Gastroesophageal sphincter (tissue), 4 donors: ENCODE results near the gene SETSIP. TPM values are rescaled to one million over a fixed set of nuclear protein-coding genes. Genes with fewer than 3 reads are reported as not detected.

ENCODE experiments used
- ATAC-seq: fragments of 150-250 bp; one replicate; pipeline ENCODE4 v1.9.1; 2016; ENCODE audit warnings: mild to moderate bottlenecking, moderate library complexity
- H3K27ac ChIP-seq, 4 donors: fragments of 200-600 bp; sonication (generic) in 3 of 4; 1 replicate in 3 of 4; 2 replicates in 1 of 4; pipeline ENCODE4 v1.5.1; 2016 to 2019
- H3K27me3 ChIP-seq: fragments of 200-600 bp; sonication (generic); one replicate; pipeline ENCODE4 v1.5.1; 2019
- H3K36me3 ChIP-seq, 2 donors: fragments of 200-600 bp; sonication (generic); one replicate each; pipeline ENCODE4 v1.5.1; 2019; ENCODE audit warnings: control low read depth in 1 of 2
- H3K4me1 ChIP-seq, 3 donors: fragments of 200-600 bp; sonication (generic); 1 replicate in 2 of 3; 2 replicates in 1 of 3; pipeline ENCODE4 v1.5.1; 2016 to 2019; ENCODE audit warnings: control low read depth in 2 of 3
- H3K4me3 ChIP-seq, 2 donors: fragments of 200-600 bp; sonication (generic); one replicate each; pipeline ENCODE4 v1.5.1; 2019; ENCODE audit warnings: mild to moderate bottlenecking in 1 of 2, moderate library complexity in 1 of 2
- H3K9me3 ChIP-seq, 3 donors: fragments of 200-600 bp; sonication (generic); one replicate each; pipeline ENCODE4 v1.5.1; 2017 to 2019; ENCODE audit warnings: control low read depth in 2 of 3
- CTCF ChIP-seq, 4 experiments: fragments of 200-600 bp in 2 of 4; fragments of 450-650 bp in 2 of 4; sonication (generic) in 1 of 4; IDR thresholded peaks; one replicate each; pipeline ENCODE4 v1.5.1; 2017 to 2019; ENCODE audit warnings: antibody characterized with exemption in 4 of 4, mild to moderate bottlenecking in 2 of 4, moderate library complexity in 2 of 4
- EP300 ChIP-seq: sonication (generic); formaldehyde crosslinking; IDR thresholded peaks from one replicate; pipeline ENCODE4 v1.6.1; 2017; ENCODE audit warnings: antibody characterized with exemption, mild to moderate bottlenecking
- POLR2A ChIP-seq, 2 donors: fragments of 450-650 bp; IDR thresholded peaks; one replicate each; pipeline ENCODE4 v1.6.1; 2017; ENCODE audit warnings: antibody characterized with exemption in 2 of 2, mild to moderate bottlenecking in 2 of 2, moderate library complexity in 1 of 2
- POLR2AphosphoS5 ChIP-seq: sonication (generic); formaldehyde crosslinking; IDR thresholded peaks from one replicate; pipeline ENCODE4 v1.6.1; 2017; ENCODE audit warnings: antibody characterized with exemption
- WGBS, 2 donors: methylation state at CpG; one replicate each; pipeline ENCODE4 v1.1.5; 2018; ENCODE audit warnings: low coverage in 1 of 2; 5-methylcytosine and 5-hydroxymethylcytosine counted together
- total RNA-seq, 4 donors: library from RNA; depleted of rRNA; stranded (reverse); fragments of >200 nt; gene quantifications; one replicate each; pipeline ENCODE4 v1.1.0, GENCODE V29; 2016

Gene SETSIP
- total RNA-seq: not detected

- Histone ChIP-seq H3K9me3 (no peaks in the 10 kb centered on the region), H3K36me3 (no peaks in the 10 kb centered on the region), H3K4me3 (no peak within 1 kb of the TSS), H3K27ac (no peak within 1 kb of the TSS), H3K4me1 (peaks cover 0 to 7% (median 0%) of the 10 kb centered on the region in 3 donors), H3K27me3 (no peaks in the 10 kb centered on the region)
- ATAC-seq: no peak
- no peak for TF ChIP-seq POLR2A (IDR thresholded peaks at IDR 0.05)
- 73% methylated on average over 3 of the region's 3 CpGs; no CpG with 5 or more reads in 1 of the 2 donors for WGBS, 2 donors
These were observed at the start of gene SETSIP for GRCh38 chr1:92075311-92075710. Gene SETSIP (minus strand): TSS chr1:92075411. CDS start chr1:92075411, 0 bp downstream.

DNA sequence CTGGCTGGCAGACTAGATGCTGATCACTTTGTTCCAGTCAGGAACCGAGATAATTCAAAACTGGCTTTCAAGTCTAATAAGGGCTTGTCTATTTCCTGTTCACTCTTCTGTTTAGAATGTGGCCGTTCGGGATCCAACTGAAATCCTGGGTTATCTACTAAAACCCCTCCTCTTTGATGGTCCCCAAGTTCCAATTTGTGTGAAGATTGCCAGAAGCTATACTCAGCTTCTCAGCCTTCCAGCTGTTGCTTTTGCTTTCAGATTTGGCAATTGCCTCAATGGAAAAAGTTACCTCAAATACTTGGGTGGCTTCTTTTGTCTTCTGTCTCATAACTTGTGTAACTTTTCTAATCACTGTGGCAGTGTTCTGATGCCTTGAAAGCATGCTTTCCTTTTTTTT, 48.7 kb upstream of the SETSIP start:
- H3K4me3 ChIP-seq: no peak overlapping the region
- no peaks in the 10 kb centered on the region for H3K36me3 ChIP-seq
- no peak for ATAC-seq
- no peak overlapping the region for H3K27ac ChIP-seq
- H3K27me3 ChIP-seq: no peaks in the 10 kb centered on the region
- H3K4me1 ChIP-seq: no peaks in the 10 kb centered on the region
- no peaks in the 10 kb centered on the region for H3K9me3 ChIP-seq
- 28 to 49% methylated on average over 3 of the region's 3 CpGs for WGBS, 2 donors
- TF ChIP-seq CTCF (IDR thresholded peaks at IDR 0.05): no peak
- no peak for TF ChIP-seq POLR2AphosphoS5
- no peak for TF ChIP-seq POLR2A (IDR thresholded peaks at IDR 0.05)

DNA sequence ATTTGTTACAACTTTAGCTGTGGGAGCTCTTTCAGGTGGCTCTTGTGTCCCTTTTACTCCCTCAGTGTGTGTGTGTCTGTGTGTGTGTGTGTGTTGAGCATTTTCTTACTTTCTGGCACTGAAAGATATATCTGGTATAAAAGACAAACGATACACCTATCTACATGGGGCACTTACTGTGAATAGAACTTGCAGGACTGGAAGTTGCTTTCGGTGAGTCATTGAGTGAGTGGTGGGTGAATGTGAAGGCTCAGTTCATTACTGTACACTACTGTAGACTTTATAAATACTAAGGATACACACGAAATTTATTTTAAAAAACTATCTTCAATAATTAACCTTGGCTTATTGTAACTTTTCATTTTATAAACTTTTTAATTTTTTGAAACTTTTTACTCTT, 43.6 kb upstream of the SETSIP start:
- Histone ChIP-seq H3K4me1 (no peaks in the 10 kb centered on the region), H3K9me3 (no peaks in the 10 kb centered on the region), H3K36me3 (peaks cover 0 to 8% of the 10 kb centered on the region in 2 donors), H3K27me3 (no peaks in the 10 kb centered on the region), H3K4me3 (no peak overlapping the region), H3K27ac (no peak overlapping the region)
- WGBS, 2 donors: 66 to 86% methylated on average over 3 of the region's 3 CpGs
- TF ChIP-seq POLR2A (IDR thresholded peaks at IDR 0.05) (no peak), POLR2AphosphoS5 (no peak), CTCF (IDR thresholded peaks at IDR 0.05) (no peak), EP300 (no peak)
- ATAC-seq: no peak

GRCh38 chr1:92117526-92117925, 42.3 kb upstream of the SETSIP start:
- Histone ChIP-seq H3K4me1 (no peaks in the 10 kb centered on the region), H3K36me3 (peaks cover 0 to 8% of the 10 kb centered on the region in 2 donors), H3K27me3 (no peaks in the 10 kb centered on the region), H3K4me3 (no peak overlapping the region), H3K27ac (no peak overlapping the region), H3K9me3 (no peaks in the 10 kb centered on the region)
- TF ChIP-seq EP300 (no peak), CTCF (IDR thresholded peaks at IDR 0.05) (no peak), POLR2AphosphoS5 (no peak), POLR2A (IDR thresholded peaks at IDR 0.05) (no peak)
- WGBS, 2 donors: 52 to 65% methylated on average over 2 of the region's 2 CpGs
- ATAC-seq: no peak

DNA sequence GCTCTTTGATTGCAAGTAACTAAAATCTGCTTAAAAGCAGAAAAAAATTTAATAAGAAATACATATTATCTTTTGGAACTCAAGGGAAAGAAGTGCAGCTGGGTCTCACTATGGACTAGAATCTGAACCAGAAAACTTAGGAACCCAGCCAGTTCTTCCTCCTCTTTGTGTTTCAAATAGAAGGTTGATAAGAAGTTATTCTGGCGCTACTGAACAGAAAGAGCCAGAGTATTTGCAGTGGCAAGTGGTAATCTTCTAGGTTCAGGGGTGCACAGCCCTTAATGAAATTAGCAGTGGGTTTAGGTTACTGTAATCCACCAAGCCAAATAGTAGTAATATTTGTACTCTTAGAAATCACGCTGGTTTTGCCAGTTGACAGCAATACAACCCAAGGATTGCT, 33.4 kb upstream of the SETSIP start:
- no peaks in the 10 kb centered on the region for H3K4me1 ChIP-seq
- no peak overlapping the region for H3K4me3 ChIP-seq
- 81 to 100% methylated on average over 2 of the region's 2 CpGs for WGBS, 2 donors
- no peak for TF ChIP-seq POLR2A (IDR thresholded peaks at IDR 0.05)
- no peak for TF ChIP-seq CTCF (IDR thresholded peaks at IDR 0.05)
- TF ChIP-seq POLR2AphosphoS5: no peak
- no peak overlapping the region for H3K27ac ChIP-seq
- ATAC-seq: no peak
- H3K27me3 ChIP-seq: no peaks in the 10 kb centered on the region
- peaks cover 0 to 36% of the 10 kb centered on the region in 2 donors for H3K36me3 ChIP-seq
- no peaks in the 10 kb centered on the region for H3K9me3 ChIP-seq
